Activated T-helper 9 cell treated with anti-CD3 and anti-CD28 coated beads, Interleukin-2, amount 50 U/mL, for 16 hours (primary cell): Measurements from ENCODE around the gene HSPB6.

Experiments
- DNase-seq: peaks from one replicate; pipeline ENCODE4 v3.0.0-alpha.2; 2020; ENCODE audit warnings: low read depth

HSPB6 gene

DNA sequence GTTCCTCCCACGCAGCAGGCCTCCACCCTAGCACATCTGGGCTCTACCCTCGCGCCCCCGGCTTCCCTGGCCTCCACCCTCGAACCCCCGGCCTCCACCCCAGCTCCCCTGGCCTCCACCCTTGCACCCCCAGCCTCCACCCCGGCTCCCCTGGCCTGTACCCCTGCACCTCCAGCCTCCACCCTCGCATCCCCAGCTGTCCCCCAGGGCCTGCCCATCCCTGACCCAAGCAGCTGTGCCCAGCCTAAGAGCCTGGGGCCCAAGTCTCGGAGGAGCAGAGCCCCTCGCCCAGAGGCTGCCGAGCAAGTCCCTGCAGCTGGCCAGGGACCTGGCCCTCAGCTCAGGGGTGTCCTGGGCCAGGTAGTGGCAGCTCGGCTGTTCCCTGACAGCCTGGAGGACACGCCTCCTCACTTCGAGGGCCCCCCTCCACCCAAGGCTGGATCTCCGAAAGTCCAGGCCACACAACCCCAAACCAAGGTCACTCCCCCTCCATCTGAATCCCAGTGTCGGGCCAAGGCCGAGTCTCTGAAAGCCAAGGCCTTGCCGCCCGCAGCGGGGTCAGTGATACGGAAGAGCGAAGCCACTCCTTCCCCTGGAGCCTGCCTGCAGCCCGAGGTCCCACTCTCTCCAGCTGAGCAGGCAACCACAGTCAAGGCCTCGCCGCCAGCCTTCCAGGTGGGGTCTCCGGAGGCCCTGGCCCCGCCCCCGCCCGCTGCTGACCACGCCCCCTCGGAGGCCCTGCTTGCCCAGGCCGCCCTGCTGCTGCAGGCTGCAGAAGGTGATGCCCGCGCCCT lies 10.7 kb upstream of the HSPB6 start:
- no peak for DNase-seq

DNA sequence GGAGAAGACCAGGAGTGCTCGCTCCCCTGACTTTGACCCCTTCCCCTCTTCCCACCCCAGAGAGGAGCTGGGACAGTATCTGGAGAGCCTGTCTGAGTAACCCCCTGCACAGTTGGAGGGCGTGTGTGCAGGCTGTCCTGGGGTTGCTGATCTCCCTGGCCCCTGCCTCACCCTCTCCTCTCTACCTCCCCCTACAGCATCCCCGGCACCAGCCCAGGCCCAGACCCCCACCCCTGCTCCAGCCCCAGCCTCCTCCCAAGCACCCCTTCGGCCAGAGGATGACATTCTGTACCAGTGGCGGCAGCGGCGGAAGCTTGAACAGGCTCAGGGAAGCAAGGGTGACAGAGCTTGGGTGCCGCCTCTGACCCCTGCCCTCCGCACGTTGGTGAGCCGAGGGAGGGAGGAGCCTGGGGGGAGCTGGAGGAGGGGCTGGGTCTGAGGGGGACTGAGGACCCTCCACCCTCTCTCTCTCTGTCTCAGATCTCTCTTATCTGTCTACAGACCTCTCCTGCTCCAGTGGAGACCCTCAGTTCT lies 9.8 kb upstream of the HSPB6 start:
- DNase-seq = no peak

DNA sequence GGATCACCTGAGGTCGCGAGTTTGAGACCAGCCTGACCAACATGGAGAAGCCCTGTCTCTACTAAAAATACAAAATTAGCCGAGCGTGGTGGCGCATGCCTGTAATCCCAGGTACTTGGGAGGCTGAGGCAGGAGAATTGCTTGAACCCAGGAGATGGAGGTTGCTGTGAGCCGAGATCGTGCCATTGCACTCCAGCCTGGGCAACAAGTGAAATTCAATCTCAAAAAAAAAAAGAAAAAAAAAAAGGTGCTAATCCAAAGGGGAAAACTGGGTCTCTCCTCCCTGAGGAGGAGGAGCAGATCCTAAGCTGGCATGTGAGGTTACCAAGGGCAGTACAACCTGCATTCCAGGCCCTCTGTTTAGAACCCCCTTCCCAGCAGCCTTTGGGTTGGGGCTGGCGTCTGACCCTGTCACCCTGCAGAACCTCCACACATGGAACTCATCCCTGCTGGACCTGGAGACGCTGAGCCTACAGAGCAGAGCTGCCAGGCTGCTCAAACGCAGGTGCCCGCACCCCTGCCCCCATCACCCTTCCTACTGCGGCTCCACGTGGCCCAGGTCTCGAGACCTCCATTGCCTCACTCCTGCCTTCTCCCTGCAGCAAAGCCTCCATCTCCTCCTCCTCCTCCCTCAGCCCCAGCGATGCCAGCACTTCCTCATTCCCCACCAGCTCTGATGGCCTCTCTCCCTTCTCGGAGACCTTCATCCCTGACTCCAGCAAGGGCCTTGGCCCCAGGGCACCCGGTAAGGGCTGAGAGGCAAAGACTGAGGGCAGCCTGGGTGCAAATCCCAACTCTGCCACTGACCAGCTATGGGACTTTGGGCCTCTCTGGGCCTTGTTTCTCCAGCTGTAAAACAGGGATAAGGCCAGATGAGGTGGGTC lies 7.8 kb upstream of the HSPB6 start:
- DNase-seq = no peak

DNA sequence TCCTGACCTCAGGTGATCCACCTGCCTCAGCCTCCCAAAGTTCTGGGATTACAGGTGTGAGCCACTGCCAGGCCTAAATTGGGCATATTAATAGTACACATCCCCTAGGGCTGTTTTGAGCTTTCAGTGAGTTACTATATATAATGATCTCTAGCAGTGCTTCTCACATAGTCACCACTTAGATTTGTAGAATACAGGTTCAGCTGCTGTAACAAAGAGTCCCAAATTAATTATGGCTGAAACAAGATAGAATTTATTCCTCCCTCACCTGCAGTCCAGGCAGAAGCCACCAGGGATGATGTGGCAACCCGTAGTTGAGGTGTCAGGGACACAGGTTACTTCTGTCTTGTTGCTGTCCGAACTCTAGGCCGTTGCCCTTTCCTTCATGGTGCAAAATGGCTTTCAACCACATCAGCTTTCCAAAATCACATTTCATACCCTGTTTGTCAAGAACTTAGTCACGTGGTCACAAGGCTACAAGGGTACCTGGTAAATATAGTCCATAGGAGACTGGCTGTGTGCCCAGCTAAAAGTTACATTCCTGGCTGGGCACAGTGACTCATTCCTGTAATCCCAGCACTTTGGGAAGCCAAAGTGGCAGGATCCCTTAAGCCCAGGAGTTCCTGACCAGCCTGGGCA lies 4.0 kb upstream of the HSPB6 start:
- DNase-seq = no peak

DNA sequence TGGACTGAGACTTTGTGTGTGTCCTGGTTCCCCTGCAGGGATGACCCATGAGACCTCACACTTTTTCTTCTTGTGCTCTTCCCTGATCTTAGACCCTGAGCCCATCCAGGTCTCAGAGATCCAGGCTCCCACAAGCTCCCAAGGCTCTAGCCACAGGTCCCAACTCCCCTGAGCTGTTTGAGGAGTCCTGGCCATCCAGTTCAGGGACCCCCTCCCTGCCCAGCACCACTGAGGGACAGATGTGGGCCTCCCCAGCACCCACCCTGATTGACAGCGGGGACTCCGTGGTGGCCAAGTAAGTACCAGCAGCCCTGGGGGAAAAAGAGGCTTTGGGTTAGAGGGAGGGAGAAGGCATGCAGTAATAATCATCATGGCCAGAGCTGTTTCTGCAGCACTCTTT lies 2.9 kb upstream of the HSPB6 start:
- no peak for DNase-seq

DNA sequence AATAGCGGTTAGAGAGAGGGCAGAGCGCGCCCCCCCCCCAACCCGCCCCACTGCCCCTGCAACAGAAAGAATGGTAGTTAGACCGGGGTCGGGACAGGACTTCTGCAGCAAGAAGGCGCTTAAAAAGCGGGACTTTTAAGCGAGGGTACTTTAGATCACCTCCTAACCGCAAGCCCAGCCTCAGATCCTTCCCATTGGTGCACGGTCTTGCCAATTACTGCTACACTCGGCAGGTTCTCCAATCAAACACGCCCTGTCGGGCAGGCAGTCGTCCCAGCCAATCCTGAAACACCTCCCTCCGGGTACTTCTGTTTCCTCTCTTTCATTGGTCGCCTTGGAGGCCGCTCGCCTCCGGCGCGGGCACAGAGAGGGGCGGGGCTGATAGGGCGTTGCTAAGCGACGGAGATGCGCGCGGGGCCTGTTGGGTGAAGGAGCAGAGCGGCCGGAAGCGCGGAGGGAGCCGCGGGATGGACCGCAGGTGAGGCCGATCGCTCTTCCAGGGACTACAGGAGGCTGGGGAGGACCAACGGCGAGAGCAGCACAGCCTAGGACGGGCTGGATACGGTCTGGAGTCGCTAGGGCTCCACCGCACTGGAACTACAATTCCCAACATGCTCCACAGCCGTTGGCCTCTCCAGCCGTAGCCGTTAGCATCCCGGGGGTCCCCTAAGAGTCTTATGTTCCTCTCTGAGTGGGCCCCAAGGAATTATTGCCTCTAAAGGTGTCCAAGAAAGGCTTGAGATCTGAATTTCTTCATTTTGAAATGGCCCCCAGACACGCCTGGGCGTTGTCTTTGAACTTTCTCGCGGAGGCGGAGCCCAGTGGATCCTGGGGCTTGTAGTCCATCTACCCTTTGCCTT lies 1.1 kb upstream of the HSPB6 start, which contains the start of gene PROSER3:
Gene PROSER3 (plus strand): TSS at position 428 of the 860 bp plus-strand sequence. CDS start 40 bp downstream, at position 468.
- DNase-seq = peak; percentile 95

DNA sequence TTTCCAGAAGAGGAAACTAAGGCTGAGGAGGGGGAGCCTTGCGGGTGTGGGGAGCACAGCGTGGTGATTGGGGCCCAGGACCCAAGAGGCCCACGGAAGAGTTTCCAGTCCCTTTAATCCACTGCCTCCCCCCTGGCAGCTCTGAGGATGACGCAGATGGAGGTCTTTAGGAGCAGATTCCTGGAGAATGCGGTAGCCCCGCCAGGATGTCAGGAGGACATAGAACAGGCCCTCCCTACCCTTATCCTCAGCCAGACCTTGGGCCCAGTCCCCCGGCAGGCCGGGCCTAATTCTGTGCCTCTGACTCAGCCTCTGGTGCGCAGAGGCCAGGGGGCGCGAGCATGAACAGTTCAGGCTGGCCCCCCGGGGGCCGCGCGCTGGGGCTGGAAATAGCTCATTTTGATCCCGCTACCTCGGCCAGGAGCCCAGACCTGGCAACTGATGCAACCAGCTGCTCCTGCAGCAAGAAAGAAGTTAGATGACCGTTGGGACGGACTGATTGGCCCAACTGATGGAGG lies 461 bp upstream of the HSPB6 start:
- no peak for DNase-seq

DNA sequence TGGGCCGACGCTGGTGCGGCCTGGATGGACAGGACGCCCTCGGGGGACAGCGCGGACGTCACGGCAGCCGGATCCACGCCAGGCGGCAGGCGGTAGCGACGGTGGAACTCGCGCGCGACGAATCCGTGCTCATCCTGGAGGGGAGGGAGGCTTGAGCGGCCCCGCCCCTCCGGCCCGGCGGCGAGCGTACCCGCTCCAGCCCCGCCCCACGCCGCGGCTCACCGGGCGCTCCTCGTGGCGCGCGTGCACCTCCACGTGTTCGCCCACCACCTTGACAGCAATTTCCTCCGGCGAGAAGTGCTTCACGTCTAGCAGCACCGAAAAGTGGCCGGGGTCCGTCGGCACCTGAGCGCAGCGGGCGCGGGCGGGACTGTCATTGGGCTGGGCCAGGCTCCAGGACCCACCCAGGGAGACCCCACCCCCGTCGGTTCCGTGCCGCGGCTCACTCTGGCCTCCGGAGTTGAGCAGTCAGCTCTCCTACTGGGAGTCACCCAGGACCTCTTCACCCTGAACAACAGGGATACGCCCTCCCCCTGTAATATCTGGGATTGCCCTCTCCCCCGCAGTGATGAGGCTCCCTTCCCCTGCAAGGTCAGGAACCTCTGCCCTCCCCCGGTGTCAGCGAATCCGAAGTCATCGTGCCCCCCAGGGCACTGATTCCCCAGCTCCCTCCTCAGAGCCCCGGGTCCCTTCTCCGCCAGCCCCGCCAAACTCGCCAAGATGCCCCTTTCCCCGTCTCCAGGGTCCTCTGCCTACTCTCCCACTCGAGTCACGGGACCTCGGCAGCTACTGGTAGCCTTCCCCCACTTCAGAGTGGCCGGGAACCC lies 1.1 kb downstream of the HSPB6 start:
- DNase-seq = peak; percentile 54

DNA sequence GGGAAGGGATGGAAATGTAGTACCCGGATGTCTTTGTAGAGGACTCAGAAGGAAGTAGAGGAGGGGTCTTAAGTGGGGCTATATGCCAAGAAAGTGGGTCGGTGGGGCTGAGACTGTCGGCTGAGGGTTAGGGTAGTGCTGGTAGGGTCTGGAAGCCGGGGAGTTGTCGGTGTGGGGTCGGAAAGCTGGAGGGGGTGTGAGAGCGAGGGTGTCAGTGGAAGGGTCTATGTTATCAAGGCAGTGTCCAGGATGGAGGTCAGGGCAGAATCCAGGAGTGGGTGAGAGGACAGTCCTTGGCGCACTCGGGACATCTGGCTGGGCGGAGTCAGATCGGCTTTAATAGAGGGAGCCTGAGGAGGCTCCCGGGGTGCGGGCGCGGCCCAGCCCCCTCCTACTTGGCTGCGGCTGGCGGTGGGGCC lies 1.7 kb downstream of the HSPB6 start:
- no peak for DNase-seq

DNA sequence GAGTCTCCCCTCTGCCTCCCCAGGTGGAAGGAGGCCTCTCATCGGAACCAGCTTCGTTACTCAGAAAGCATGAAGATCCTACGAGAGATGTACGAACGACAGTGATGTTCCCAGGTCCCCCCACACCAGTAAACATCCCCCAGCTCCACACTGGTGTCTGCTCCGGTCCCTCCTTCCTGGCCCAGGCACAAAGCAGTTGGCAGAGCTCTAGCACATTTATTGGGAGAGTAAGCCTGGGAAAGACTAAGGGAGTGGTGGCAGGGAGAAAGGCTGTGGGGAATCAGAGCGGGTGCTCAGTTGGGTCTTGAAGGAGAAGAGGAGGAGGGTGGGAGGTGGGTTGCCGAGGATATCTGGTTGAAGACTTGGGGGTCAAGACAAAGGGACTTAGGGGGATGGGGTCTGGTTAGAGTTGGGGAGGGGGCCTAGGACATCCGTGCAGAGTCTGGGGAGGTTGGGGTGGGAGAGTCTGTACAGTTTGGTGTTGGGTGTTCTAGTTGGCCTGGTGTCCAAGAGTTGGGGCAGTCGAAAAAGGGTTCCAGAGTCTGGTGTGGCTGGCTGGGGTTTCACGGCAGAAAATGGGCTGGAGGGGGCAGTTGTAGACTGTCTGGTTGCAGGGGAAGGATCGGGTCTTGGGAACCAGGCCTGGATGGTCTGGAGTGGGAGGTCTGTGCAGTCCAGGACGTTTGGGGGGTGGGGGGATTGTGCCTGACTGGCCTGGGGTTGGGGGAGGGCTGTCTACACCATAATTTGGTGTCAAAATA lies 2.3 kb downstream of the HSPB6 start:
- no peak for DNase-seq

DNA sequence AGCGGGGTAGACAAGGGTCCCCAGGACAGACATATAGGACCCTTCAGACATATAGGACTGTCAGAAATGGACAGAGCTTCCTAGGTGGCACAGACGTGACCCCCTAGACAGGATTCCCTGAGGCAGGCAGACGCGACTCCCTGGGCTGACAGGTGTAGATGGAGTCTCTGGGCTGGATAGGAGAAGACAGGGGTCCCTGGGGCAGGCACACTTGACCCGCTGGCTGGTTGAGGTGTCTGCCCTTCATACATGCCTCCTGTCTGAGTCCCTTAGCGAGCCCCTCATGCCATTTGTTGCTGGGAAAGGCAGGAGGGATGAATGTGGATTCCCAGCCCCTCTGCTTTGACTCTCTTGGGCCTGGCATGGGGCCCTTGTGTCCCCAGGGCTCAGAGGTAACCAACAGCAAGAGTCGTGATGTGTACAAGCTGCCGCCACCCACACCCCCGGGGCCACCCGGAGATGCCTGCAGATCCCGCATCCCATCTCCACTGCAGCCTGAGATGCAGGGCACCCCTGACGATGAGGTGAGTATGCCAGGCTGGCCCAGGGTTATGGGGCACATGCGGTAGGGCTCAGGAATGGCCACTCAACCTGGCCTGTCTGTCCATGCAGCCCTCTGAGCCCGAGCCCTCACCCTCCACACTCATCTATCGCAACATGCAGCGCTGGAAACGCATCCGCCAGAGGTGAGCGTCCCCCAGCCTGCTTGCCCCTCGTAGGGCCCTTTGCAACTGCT lies 3.0 kb downstream of the HSPB6 start:
- DNase-seq = no peak

DNA sequence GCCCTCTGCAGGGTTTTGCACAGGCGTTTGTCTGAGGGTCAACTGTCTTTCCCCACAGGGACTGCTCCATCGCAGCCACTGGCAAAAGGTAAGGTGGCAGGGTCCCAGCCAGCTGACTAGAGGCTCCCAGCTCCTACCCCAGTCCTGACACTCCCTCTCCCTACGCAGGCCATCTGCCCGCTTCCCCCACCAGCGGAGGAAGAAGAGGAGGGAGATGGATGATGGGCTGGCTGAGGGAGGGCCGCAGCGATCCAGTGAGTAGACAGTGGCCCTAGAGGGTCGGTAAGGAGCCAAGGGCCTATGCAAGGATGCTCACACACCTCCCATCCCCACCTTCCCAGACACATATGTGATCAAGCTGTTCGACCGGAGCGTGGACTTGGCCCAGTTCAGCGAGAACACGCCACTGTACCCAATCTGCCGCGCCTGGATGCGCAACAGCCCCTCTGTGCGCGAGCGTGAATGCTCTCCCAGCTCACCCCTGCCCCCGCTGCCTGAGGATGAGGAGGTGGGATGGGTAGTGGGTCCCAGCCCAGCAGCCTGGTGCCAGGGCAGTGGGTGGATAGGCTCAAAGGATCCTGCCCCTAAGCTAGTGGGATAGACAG lies 4.0 kb downstream of the HSPB6 start:
- DNase-seq = no peak

DNA sequence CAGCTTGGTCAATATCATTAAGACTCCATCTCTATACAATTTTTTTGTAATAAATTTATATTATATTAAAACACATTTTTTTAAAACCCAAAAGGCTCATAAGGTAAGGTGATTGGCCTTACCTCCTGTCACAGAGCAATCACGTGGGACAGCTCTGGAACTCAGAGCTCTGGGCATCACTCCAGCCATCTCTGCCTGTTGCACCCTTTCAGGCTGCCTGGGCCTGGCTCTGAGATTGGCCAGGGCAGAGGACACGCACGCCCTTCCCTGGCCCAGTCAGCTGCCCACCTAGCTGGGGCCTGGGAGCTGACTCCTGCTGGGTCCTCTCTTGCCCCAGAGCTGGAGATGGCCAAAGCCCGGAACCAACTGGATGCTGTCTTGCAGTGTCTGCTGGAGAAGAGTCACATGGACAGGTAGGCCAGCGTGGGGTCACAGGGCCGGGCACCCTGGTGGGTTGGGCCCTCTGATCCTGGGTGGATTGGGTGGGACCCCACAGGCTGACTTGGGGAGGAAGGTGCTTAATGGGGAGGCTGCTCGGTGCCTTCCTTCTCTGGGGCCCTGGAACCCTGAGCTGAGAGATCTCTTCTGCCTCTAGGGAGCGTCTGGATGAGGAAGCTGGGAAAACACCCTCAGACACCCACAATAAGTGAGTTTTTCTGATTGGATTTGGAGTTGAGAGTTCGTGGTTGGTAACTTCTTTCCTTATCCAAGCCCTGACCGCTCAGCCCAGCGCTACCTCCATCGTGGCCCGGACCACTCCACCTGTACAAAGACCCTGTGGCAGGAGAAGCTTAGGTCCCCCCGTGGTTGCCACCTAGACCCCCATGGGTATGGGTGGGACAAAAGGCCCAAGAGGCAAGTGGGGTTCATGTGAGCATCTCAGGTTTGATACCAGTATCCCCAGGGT lies 4.7 kb downstream of the HSPB6 start:
- DNase-seq = no peak

DNA sequence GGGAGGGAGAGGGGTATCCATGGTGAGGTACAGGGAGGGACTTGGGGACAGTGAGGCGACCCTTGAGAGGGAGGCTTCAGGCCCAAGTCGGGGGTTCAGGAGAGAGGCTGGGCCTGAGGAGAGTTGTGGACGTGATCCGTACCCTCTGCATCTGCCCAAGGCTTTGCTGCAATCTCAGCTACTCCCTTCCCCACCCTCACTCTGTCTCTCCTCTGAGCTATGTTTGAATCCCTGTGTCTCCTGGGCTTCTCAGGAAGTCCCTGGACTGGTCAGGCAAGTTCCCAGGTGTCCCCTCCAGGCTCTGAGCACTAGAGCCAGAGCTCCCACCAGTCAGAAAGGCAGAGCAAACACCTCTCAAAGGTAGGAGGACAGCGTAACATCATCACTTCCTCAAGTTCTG lies 6.7 kb downstream of the HSPB6 start:
- no peak for DNase-seq

DNA sequence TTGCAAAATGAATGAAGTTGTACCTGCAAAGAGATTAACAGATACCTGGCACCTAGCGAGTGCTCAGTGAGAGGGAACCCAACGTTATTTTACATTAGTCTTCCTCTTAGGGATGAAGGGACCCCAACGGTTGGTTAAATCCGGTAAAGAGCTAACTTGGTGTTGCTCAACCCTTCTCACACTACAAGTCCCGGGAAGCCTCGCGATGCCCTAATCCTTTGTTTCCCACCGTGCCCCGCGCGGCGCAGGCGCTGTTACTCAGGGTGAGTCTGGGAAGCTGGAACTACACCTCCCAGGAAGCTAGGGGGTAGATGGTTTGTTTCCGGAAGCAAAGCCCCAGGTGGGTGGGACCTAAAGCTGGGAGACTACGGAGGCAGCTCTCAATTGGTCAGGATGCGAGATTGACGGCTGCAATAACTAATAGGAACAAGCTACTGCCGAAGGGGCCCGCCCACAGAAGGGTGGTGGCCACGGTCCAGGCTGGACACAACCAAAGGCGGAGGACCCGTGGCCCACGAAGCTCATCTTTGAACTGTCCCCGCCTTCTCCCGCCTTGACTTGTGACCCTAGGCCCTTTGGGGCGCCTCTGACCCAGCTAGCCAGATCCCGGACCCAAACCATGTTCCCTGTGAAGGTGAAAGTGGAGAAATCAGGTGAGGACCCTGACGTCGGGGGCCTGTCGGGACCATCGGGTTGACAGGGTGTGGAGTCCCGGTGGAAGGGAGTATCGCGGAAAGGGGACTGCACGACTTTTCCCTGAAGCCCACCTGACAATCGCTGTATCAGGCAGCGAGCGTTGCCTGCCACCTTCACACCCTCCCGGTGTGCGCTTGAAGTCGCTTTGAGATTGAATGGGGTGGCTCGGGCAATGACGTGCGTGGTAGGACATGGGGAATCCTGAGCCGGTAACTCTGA lies 8.5 kb downstream of the HSPB6 start, which contains the start of gene LIN37:
Gene LIN37 (plus strand): TSS at position 471 of the 915 bp plus-strand sequence. CDS start 149 bp downstream, at position 620.
- DNase-seq = peak; percentile 98

DNA sequence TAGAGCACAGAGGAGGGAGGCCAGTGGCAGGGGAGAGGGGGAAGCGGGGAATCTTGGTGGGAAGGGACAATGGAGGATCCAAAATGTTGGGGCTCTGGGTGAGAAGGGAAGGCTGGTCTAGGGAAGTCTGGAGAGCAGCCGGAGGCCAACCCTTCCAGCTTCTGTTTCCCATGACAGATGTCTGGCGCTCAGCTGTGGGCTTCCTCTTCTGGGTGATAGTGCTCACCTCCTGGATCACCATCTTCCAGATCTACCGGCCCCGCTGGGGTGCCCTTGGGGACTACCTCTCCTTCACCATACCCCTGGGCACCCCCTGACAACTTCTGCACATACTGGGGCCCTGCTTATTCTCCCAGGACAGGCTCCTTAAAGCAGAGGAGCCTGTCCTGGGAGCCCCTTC lies 10.3 kb downstream of the HSPB6 start:
- no peak for DNase-seq
